DOHH2 (cell line): ENCODE measurements around the gene CORO6.

Experiments
- H3F3A ChIP-seq: fragments of 200-600 bp; sonication (generic), shearing (Covaris generic); 2 replicates; pipeline ENCODE4 v1.6.0; 2016; ENCODE audit warnings: antibody characterized with exemption, mild to moderate bottlenecking; ENCODE audit not compliant: control insufficient read depth, insufficient read depth
- H3K27ac ChIP-seq: fragments of 200-600 bp; sonication (generic); 2 replicates; pipeline ENCODE4 v1.5.1; 2014; ENCODE audit warnings: low read depth, mild to moderate bottlenecking, low read length, moderate library complexity
- H3K27me3 ChIP-seq: fragments of 200-600 bp; sonication (generic); 2 replicates; pipeline ENCODE4 v1.6.1; 2014; ENCODE audit warnings: mild to moderate bottlenecking, low read length, mixed read lengths; ENCODE audit not compliant: control insufficient read depth
- H3K36me3 ChIP-seq: fragments of 200-600 bp; sonication (generic); 2 replicates; pipeline ENCODE4 v1.6.1; 2014; ENCODE audit warnings: mild to moderate bottlenecking, low read length, moderate library complexity, mixed read lengths; ENCODE audit not compliant: control insufficient read depth
- H3K4me1 ChIP-seq: fragments of 200-600 bp; sonication (generic); 2 replicates; pipeline ENCODE4 v1.6.1; 2014; ENCODE audit warnings: mild to moderate bottlenecking, low read length, mixed read lengths; ENCODE audit not compliant: control insufficient read depth
- H3K4me2 ChIP-seq: fragments of 200-600 bp; sonication (generic); 2 replicates; pipeline ENCODE4 v1.6.0; 2014; ENCODE audit warnings: mild to moderate bottlenecking, low read length, moderate library complexity
- H3K4me3 ChIP-seq: fragments of 200-600 bp; sonication (generic); 2 replicates; pipeline ENCODE4 v1.5.1; 2014; ENCODE audit warnings: mild to moderate bottlenecking, low read length, mixed read lengths
- H3K79me2 ChIP-seq: fragments of 200-600 bp; sonication (generic); 2 replicates; pipeline ENCODE4 v1.6.1; 2014; ENCODE audit warnings: mild to moderate bottlenecking, low read length, mixed read lengths; ENCODE audit not compliant: control insufficient read depth
- H3K9me2 ChIP-seq: fragments of 200-600 bp; sonication (generic); replicated peaks from 2 replicates; pipeline ENCODE4 v1.6.1; 2014; ENCODE audit warnings: mild to moderate bottlenecking, low read length, mixed read lengths; ENCODE audit not compliant: control insufficient read depth
- H3K9me3 ChIP-seq: fragments of 200-600 bp; sonication (generic); 2 replicates; pipeline ENCODE4 v1.6.1; 2014; ENCODE audit warnings: antibody characterized with exemption, low read length, mixed read lengths; ENCODE audit not compliant: control insufficient read depth, insufficient read depth
- H4K20me1 ChIP-seq: fragments of 200-600 bp; sonication (generic); 2 replicates; pipeline ENCODE4 v1.6.0; 2014; ENCODE audit warnings: low read depth, mild to moderate bottlenecking, antibody characterized with exemption, low read length, moderate library complexity; ENCODE audit not compliant: control insufficient read depth, insufficient read depth
- EZH2phosphoT487 ChIP-seq: fragments of 200-600 bp; sonication (generic); IDR thresholded peaks from 2 replicates; pipeline ENCODE4 v1.6.1; 2017; ENCODE audit warnings: borderline replicate concordance, mild to moderate bottlenecking, antibody characterized with exemption, low read length, moderate library complexity, mixed read lengths
- TF ChIP-seq, protein P1 (sequence below): fragments of 200-600 bp; sonication (generic); IDR thresholded peaks from one replicate; pipeline ENCODE4 v1.5.1; 2014; ENCODE audit warnings: antibody characterized with exemption, mild to moderate bottlenecking, low read depth, low read length; ENCODE audit not compliant: poor library complexity, severe bottlenecking

The CORO6 gene

DNA sequence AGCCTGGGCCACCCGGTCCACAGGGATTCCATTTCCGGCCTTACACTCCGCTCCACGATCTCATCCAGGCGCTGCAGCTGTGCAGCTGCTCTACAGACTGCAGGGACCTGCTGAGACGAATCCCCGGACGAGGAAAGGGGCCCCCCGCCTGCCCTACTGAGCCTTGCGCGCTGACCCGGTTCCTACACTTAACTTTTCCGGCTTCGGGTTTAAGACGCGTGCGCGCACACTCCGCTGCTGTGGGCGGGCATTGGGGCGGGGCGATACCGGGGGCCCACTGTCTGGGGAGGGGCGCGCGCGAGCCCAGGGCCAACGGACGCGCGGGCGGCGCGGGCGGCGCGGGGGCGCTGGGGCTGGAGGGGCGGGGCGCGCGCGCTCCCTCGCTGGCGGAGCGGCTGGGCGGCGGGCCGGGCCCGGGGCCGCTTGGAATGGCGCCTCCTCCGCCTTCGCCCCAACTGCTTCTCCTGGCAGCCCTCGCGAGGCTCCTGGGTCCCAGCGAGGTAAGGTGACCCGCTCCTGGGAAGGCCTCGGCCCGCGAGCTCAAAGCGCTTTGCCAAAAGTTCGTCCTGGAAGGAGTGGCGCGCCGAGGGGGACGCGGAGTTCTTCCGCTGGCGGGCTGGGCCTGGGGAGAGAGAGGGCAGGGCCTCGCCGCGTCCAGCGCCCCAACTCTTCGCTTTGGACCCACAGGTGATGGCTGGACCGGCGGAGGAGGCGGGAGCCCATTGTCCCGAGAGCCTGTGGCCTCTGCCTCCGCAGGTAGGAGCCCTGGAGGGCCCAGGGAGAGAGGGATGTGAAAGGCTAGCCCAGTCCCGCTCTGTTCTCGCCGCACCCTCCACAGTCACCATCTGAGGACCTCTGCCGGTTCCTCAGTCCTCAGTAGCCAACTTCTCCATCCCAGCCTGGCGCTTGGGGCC lies 54.1 kb downstream of the CORO6 start, which contains the start of gene TP53I13:
TP53I13 (plus strand) TSS at position 371 of the 914 bp plus-strand sequence; CDS start at position 429, 58 bp downstream.
- TF ChIP-seq, protein P1, sequence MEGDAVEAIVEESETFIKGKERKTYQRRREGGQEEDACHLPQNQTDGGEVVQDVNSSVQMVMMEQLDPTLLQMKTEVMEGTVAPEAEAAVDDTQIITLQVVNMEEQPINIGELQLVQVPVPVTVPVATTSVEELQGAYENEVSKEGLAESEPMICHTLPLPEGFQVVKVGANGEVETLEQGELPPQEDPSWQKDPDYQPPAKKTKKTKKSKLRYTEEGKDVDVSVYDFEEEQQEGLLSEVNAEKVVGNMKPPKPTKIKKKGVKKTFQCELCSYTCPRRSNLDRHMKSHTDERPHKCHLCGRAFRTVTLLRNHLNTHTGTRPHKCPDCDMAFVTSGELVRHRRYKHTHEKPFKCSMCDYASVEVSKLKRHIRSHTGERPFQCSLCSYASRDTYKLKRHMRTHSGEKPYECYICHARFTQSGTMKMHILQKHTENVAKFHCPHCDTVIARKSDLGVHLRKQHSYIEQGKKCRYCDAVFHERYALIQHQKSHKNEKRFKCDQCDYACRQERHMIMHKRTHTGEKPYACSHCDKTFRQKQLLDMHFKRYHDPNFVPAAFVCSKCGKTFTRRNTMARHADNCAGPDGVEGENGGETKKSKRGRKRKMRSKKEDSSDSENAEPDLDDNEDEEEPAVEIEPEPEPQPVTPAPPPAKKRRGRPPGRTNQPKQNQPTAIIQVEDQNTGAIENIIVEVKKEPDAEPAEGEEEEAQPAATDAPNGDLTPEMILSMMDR: no peak
- no peak for TF ChIP-seq EZH2phosphoT487
- no peaks in the 10 kb centered on the region for H3K9me3 ChIP-seq
- H3K36me3 ChIP-seq: peaks cover 25% of the 10 kb centered on the region
- peak within 1 kb of the TSS; percentile 88 for H3K4me2 ChIP-seq
- no peaks in the 10 kb centered on the region for H3K9me2 ChIP-seq
- peaks cover 10% of the 10 kb centered on the region for H3F3A ChIP-seq
- peaks cover 32% of the 10 kb centered on the region for H3K4me1 ChIP-seq
- peak within 1 kb of the TSS; percentile 91 for H3K4me3 ChIP-seq
- peaks cover 34% of the 10 kb centered on the region for H3K79me2 ChIP-seq
- H4K20me1 ChIP-seq: no peaks in the 10 kb centered on the region
- peak within 1 kb of the TSS; percentile 89 for H3K27ac ChIP-seq
- H3K27me3 ChIP-seq: no peaks in the 10 kb centered on the region

DNA sequence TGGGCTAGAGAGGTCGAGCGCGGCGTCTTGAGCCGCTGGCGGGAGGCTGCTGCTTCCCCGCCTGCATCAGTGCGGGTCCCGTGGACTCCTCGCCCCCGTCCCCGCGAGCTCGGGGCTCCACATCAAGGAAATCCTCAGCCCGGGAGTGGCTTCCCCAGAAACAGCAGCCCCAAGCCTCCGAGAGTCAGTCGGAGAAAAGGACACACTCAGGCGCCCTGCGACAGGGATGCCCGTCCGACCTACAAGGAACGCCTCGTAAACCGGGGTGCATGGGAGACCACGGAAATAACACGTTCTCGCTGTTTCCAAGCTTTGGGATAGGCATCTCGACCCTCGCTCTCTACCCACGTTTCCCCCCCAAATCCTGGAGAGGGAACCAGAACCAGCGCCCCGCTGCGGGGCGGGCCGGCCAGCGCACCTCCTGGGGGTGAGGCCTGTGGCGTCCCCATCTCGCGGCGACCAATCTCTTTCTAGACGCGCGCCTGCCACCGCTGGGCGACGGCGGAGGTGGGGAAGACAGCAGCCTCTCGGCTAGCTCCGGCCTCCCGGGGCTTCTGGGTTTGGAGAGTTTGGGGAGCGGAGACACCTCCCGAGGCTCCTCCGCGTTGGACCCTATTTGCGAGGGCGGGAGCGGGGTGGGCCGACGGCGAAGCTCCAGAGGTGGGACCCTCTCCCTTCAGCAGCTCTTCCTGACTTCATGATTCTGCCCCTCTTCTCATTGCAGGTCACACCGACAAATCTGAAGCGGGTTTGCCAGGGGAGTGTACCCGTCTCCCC lies 55.0 kb downstream of the CORO6 start:
- H3K27me3 ChIP-seq: no peaks in the 10 kb centered on the region
- H3K27ac ChIP-seq: peak overlapping the region; percentile 89
- H3F3A ChIP-seq: peaks cover 10% of the 10 kb centered on the region
- TF ChIP-seq, protein P1: peak; percentile 55
- no peak for TF ChIP-seq EZH2phosphoT487
- peak overlapping the region; percentile 91 for H3K4me3 ChIP-seq
- no peaks in the 10 kb centered on the region for H4K20me1 ChIP-seq
- H3K4me2 ChIP-seq: peak overlapping the region; percentile 88
- H3K4me1 ChIP-seq: peaks cover 26% of the 10 kb centered on the region
- H3K36me3 ChIP-seq: peaks cover 21% of the 10 kb centered on the region
- H3K9me2 ChIP-seq: no peaks in the 10 kb centered on the region
- peaks cover 34% of the 10 kb centered on the region for H3K79me2 ChIP-seq
- no peaks in the 10 kb centered on the region for H3K9me3 ChIP-seq

DNA sequence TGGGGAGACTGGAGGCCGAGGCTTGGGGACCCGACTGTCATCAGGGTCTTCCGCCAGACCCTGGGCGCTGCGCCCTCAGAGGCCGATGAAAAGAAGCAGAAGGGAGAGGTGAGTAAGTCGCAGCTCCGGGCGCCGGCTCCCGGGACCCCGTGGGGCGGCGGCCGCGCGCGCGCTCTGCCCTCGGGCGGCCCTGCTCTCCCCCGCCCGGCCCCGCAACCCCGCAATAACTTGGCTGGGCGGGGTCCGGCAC lies 55.5 kb downstream of the CORO6 start:
- TF ChIP-seq, protein P1: no peak
- no peak for TF ChIP-seq EZH2phosphoT487
- Histone ChIP-seq H3K9me3 (no peaks in the 10 kb centered on the region), H3K9me2 (no peaks in the 10 kb centered on the region), H3K4me2 (peak overlapping the region; percentile 88), H4K20me1 (no peaks in the 10 kb centered on the region), H3K4me3 (peak overlapping the region; percentile 91), H3K79me2 (peaks cover 34% of the 10 kb centered on the region), H3K36me3 (peaks cover 24% of the 10 kb centered on the region), H3K27me3 (no peaks in the 10 kb centered on the region), H3K27ac (peak overlapping the region; percentile 89), H3K4me1 (peaks cover 30% of the 10 kb centered on the region), H3F3A (peaks cover 10% of the 10 kb centered on the region)
